Measurements from ENCODE around the gene BBLN.
"Not testable (repeated sequence)": the region's sequence is repeated elsewhere in the genome, so short reads cannot be mapped to it uniquely, and the experiment has no call there.

The BBLN gene

GRCh38 chr9:128180001-128180400 lies 19.9 kb downstream of the BBLN start:
- H3K4me3 ChIP-seq (ENCODE audit: low read depth, low read length): no peak overlapping the region
- no peak for DNase-seq (ENCODE audit: low read depth)
- no peak for TF ChIP-seq CTCF (IDR thresholded peaks at IDR 0.05; ENCODE audit: low read depth, low read length, missing control alignments)

- DNase-seq (ENCODE audit: low read depth): no peak
Measured at GRCh38 chr9:128180447-128180846, 20.4 kb downstream of the BBLN start.

GRCh38 chr9:128181480-128181879 lies 21.4 kb downstream of the BBLN start:
- TF ChIP-seq CTCF (IDR thresholded peaks at IDR 0.05; ENCODE audit: low read depth, low read length, missing control alignments): peak; percentile 12
- DNase-seq (ENCODE audit: low read depth); H3K4me3 ChIP-seq (ENCODE audit: low read depth, low read length): not testable (repeated sequence)

More at GRCh38 chr9:128180447-128180846, 20.4 kb downstream of the BBLN start:
- no peak for TF ChIP-seq CTCF (IDR thresholded peaks at IDR 0.05; ENCODE audit: low read depth, low read length, missing control alignments)
- H3K4me3 ChIP-seq (ENCODE audit: low read depth, low read length): no peak overlapping the region

GRCh38 chr9:128182893-128183588 lies 23.0 kb downstream of the BBLN start:
- no peak overlapping the region for H3K4me3 ChIP-seq (ENCODE audit: low read depth, low read length)
- DNase-seq (ENCODE audit: low read depth): no peak
- no peak for TF ChIP-seq CTCF (IDR thresholded peaks at IDR 0.05; ENCODE audit: low read depth, low read length, missing control alignments)

GRCh38 chr9:128185979-128186965 lies 26.2 kb downstream of the BBLN start:
- TF ChIP-seq CTCF (IDR thresholded peaks at IDR 0.05; ENCODE audit: low read depth, low read length, missing control alignments): no peak

GRCh38 chr9:128187361-128187760 lies 27.3 kb downstream of the BBLN start:
- DNase-seq (ENCODE audit: low read depth): no peak

More at GRCh38 chr9:128185979-128186965, 26.2 kb downstream of the BBLN start:
- no peak for DNase-seq (ENCODE audit: low read depth)
- no peak overlapping the region for H3K4me3 ChIP-seq (ENCODE audit: low read depth, low read length)

More at GRCh38 chr9:128187361-128187760, 27.3 kb downstream of the BBLN start:
- H3K4me3 ChIP-seq (ENCODE audit: low read depth, low read length): no peak overlapping the region
- no peak for TF ChIP-seq CTCF (IDR thresholded peaks at IDR 0.05; ENCODE audit: low read depth, low read length, missing control alignments)

Measured in GM12864 (cell line).